Superior temporal gyrus (tissue), 1 donor: ENCODE data around the gene KDM6B.
"Not testable (repeated sequence)": the region's sequence is repeated elsewhere in the genome, so short reads cannot be mapped to it uniquely, and the experiment has no call there.

Source experiments
- DNase-seq: peaks from one replicate; pipeline ENCODE4 v3.0.0-alpha.2; 2016; ENCODE audit errors: extremely low spot score

KDM6B gene, protein sequence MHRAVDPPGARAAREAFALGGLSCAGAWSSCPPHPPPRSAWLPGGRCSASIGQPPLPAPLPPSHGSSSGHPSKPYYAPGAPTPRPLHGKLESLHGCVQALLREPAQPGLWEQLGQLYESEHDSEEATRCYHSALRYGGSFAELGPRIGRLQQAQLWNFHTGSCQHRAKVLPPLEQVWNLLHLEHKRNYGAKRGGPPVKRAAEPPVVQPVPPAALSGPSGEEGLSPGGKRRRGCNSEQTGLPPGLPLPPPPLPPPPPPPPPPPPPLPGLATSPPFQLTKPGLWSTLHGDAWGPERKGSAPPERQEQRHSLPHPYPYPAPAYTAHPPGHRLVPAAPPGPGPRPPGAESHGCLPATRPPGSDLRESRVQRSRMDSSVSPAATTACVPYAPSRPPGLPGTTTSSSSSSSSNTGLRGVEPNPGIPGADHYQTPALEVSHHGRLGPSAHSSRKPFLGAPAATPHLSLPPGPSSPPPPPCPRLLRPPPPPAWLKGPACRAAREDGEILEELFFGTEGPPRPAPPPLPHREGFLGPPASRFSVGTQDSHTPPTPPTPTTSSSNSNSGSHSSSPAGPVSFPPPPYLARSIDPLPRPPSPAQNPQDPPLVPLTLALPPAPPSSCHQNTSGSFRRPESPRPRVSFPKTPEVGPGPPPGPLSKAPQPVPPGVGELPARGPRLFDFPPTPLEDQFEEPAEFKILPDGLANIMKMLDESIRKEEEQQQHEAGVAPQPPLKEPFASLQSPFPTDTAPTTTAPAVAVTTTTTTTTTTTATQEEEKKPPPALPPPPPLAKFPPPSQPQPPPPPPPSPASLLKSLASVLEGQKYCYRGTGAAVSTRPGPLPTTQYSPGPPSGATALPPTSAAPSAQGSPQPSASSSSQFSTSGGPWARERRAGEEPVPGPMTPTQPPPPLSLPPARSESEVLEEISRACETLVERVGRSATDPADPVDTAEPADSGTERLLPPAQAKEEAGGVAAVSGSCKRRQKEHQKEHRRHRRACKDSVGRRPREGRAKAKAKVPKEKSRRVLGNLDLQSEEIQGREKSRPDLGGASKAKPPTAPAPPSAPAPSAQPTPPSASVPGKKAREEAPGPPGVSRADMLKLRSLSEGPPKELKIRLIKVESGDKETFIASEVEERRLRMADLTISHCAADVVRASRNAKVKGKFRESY (N-terminal part only)

DNA sequence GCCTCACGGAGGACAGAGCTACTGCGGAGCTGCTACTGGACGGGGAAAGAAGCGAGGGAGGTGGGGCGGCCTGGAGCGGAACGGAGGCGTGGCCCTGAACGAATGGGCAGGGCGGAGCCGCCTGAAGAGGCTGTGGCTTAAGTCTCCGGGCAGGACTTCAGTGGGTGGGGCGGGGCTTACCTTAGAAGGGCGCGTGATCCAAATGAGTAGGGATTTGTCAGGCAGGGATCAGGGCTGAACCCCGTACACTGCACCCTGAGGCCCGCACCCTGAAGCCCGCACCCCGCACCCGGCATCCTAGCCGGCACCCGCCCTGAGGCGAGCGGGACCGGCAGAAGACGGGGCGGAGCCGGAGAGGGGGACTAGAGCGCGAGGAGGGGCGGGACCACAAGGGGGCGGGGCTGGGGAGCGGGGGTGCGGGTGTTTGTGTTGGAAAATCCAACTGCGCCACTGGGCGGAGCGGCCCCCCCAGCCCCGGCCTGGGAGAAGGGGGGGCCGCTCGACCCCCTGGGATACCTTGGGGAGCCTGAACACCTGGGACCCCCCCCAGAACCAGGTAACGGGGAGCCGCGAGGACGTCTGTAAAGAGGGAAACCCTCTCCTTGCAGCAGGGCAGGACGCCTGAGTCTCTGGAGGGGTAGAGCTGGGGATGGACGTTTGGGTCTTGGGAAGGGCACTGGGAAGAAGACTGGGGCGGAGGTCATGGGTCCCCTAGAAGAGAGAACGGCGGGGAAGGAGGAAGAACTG is at the start of gene KDM6B:
KDM6B (plus strand) TSS at position 423 of the 747 bp plus-strand sequence. CDS start 11,338 bp downstream, outside the sequence.
- peak; percentile 76 for DNase-seq

GRCh38 chr17:7786866-7787265 is 47.2 kb upstream of the KDM6B start:
- no peak for DNase-seq

GRCh38 chr17:7789131-7789530 is 44.9 kb upstream of the KDM6B start:
- no peak for DNase-seq

- no peak for DNase-seq
Measured at GRCh38 chr17:7790150-7790549, 43.9 kb upstream of the KDM6B start.

- no peak for DNase-seq
Measured at GRCh38 chr17:7792611-7793010, 41.4 kb upstream of the KDM6B start.

DNA sequence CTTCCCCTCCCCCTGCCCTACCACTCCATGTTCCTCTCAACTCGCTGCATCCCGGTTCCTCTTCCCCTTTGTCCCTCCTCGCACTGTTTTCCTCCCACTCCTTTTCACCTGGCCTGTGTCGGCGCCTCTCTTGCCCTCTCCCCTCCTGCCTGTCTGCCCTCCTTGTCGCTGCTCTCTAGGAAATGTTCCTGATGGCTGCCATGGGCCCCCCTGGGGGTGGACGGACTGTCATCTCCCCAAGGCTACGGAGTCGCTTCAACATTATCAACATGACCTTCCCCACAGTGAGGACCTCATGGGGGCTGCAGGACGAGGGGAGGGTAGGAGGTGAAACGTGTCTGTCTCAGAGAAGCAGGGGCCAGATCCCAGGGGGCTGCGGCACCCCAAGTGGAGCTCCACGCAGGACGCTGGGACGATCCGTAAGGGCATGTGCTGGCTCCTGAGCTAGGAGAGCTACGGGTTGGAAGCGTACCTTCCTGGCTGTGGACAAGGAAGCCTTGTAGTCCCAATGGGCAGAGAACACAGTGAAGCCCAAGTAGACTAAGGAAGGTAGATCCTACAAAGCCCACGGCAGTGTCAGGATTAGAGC is 39.8 kb upstream of the KDM6B start:
- DNase-seq = no peak

DNA sequence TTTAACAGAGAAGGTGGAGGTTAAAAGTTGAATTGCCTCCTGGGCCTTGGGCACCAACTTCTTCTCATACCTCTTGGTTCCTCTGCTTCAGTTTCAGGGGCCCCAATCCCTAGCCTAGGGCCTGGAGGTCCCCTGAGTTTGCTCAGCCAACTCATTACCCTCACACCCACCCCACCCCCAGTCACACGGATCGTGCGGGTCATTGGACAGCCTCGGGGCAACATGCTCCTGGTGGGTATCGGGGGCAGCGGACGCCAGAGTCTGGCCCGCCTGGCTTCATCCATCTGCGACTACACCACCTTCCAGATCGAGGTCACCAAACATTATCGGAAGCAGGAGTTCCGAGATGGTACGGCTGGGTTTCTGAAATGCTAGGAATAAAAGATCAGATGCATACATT is 36.0 kb upstream of the KDM6B start:
- DNase-seq = no peak

- no peak for DNase-seq
Measured at GRCh38 chr17:7798839-7799238, 35.2 kb upstream of the KDM6B start.

DNA sequence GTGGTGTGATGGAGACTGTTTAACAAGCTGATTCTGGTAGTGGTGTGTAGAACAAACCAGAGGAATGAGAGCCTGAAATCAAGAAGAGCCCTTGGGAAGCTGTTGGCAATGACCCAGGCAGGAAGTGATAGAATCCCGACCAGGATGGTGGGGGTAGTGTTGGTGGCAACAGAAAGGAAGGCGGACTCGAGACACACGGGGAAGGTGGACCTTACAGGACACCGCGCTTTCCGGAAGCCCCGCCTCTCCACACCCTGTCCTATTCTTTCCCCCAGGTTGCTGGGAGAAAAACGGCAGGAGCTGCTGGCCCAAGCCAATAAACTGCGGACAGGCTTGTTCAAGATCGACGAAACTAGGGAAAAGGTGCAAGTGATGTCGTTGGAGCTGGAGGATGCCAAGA is 30.0 kb upstream of the KDM6B start:
- no peak for DNase-seq

DNA sequence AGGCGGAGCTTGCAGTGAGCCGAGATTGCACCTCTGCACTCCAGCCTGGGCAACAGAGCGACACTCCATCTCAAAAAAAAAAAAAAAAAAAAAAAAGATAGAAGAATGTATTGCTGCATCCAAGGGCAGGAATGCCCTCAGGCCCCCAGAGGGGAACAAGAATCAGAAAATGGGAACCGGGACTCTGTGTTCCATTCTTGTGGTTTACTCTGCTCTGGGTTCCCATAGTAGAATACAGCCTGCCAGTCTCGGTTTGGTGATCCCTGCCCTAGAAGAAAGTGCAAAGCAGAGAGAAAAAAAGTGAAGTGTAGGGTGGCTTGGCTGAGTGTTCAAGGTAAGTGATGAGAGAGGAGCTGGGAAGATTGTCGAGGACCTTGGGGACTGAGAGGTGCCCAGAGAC is 27.4 kb upstream of the KDM6B start:
- DNase-seq = no peak

DNA sequence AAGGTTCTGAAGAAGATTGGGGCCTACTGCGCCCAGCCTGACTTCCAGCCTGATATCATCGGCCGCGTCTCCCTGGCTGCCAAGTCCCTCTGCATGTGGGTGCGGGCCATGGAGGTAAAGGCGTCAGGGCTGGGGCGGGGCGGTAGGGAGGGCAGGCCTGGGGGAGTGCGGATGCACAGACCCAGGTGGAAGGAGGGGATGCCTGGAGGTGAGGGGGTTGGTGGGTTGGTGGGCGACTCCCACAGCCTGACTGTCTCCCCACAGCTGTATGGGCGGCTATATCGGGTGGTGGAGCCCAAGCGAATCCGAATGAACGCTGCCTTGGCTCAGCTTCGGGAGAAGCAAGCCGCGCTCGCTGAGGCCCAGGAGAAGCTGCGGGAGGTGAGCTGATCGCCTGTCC is 26.8 kb upstream of the KDM6B start:
- no peak for DNase-seq

GRCh38 chr17:7809086-7809790 is 24.8 kb upstream of the KDM6B start:
- no peak for DNase-seq

- DNase-seq = not testable (repeated sequence)
Measured at GRCh38 chr17:7809791-7810343, 24.1 kb upstream of the KDM6B start.

- no peak for DNase-seq
Measured at GRCh38 chr17:7811251-7811650, 22.8 kb upstream of the KDM6B start.

- no peak for DNase-seq
Measured at GRCh38 chr17:7814969-7815368, 19.0 kb upstream of the KDM6B start.

DNA sequence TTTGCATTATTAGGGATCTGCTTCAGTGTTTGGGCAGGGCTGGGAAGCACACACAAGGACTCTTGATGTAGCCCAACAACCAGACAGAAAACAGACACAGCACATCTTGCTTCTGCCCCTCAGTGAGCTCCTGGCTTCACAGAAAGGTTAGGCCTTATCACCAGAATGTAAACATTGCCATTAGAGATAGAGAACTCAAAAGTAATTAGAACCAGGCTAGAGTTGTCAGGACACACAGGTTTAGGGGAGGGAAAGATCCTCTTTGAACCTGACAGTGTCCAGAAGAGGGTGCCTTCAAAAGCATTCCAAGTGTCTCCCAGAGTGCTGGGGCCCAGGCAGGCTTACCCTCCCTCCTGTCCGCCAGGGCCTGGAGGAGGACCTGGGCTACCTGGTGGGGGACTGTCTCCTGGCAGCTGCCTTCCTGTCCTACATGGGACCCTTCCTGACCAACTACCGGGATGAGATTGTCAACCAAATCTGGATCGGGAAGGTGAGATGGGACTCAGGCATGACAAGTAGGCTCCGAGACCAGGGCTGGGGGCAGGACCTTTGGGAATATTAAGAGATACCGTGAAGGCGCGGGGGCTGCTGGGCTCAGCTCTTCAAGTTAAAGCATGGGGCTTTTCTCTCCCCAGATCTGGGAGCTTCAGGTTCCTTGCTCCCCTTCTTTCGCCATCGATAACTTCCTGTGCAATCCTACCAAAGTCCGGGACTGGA is 16.9 kb upstream of the KDM6B start:
- no peak for DNase-seq

GRCh38 chr17:7817643-7817964 is 16.4 kb upstream of the KDM6B start:
- no peak for DNase-seq

DNA sequence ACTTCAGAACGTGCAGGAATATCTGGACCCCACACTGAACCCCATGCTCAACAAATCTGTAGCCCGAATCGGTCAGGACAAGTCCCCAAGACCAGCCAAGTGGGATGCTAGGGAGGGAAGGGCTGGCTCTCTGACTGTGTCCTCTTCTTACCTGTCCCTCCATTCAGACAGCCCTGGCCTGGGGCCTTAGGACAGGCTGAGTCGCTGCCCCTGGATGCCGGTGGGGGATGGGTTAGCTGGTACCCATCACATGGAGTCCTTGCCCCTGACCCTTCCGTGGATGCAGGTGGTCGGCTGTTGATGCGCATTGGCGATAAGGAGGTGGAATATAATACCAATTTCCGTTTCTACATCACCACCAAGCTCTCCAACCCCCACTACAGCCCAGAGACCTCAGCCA is 16.0 kb upstream of the KDM6B start:
- no peak for DNase-seq

- DNase-seq = no peak
Measured at GRCh38 chr17:7818746-7819645, 15.0 kb upstream of the KDM6B start.
